BLaER1 (cell line): ENCODE data around the gene ARV1.
"Not testable (repeated sequence)": the region's sequence is repeated elsewhere in the genome, so short reads cannot be mapped to it uniquely, and the experiment has no call there.

ENCODE experiments used
- H3K27ac ChIP-seq: shearing (Covaris generic); formaldehyde crosslinking; 2 replicates; pipeline ENCODE4 v1.8.1; 2022
- H3K27me3 ChIP-seq: shearing (Covaris generic); formaldehyde crosslinking; 2 replicates; pipeline ENCODE4 v1.8.1; 2022
- H3K36me3 ChIP-seq: shearing (Covaris generic); formaldehyde crosslinking; 2 replicates; pipeline ENCODE4 v1.8.1; 2022
- H3K4me1 ChIP-seq: shearing (Covaris generic); formaldehyde crosslinking; 2 replicates; pipeline ENCODE4 v1.8.1; 2022
- H3K4me2 ChIP-seq: shearing (Covaris generic); formaldehyde crosslinking; 2 replicates; pipeline ENCODE4 v1.8.1; 2022
- H3K4me3 ChIP-seq: shearing (Covaris generic); formaldehyde crosslinking; 2 replicates; pipeline ENCODE4 v1.8.1; 2022
- H3K9ac ChIP-seq: shearing (Covaris generic); formaldehyde crosslinking; 2 replicates; pipeline ENCODE4 v1.8.1; 2022
- H3K9me3 ChIP-seq: shearing (Covaris generic); formaldehyde crosslinking; 2 replicates; pipeline ENCODE4 v1.8.1; 2022
- H4K20me1 ChIP-seq: shearing (Covaris generic); formaldehyde crosslinking; 2 replicates; pipeline ENCODE4 v1.8.1; 2022
- Cebpa-rat ChIP-seq: shearing (Covaris generic); IDR thresholded peaks from 2 replicates; pipeline ENCODE4 v1.8.1; 2022

ARV1 gene

GRCh38 chr1:231027136-231027925, 48.4 kb downstream of the ARV1 start:
- Histone ChIP-seq H4K20me1 (peaks cover 33% of the 10 kb centered on the region), H3K4me1 (peaks cover 43% of the 10 kb centered on the region), H3K27me3 (no peaks in the 10 kb centered on the region), H3K27ac (no peak overlapping the region), H3K4me3 (no peak overlapping the region), H3K36me3 (peaks cover 11% of the 10 kb centered on the region; the same call in 1 of the 2 replicates), H3K9ac (no peak overlapping the region), H3K4me2 (peak overlapping the region; percentile 74; the same call in 1 of the 2 replicates), H3K9me3 (no peaks in the 10 kb centered on the region)
- no peak for TF ChIP-seq Cebpa-rat

GRCh38 chr1:231027971-231028370, 49.1 kb downstream of the ARV1 start:
- no peak overlapping the region for H3K4me3 ChIP-seq
- H3K4me1 ChIP-seq, result peaks cover 48% of the 10 kb centered on the region
- H3K27ac ChIP-seq, result no peak overlapping the region
- no peaks in the 10 kb centered on the region for H3K9me3 ChIP-seq
- H3K36me3 ChIP-seq, result peaks cover 7% of the 10 kb centered on the region; the same call in 1 of the 2 replicates
- TF ChIP-seq Cebpa-rat, result no peak
- H4K20me1 ChIP-seq, result peaks cover 39% of the 10 kb centered on the region
- no peaks in the 10 kb centered on the region for H3K27me3 ChIP-seq
- H3K4me2 ChIP-seq, result peak overlapping the region; percentile 74
- H3K9ac ChIP-seq, result no peak overlapping the region

GRCh38 chr1:231028682-231029081, 49.8 kb downstream of the ARV1 start:
- peaks cover 46% of the 10 kb centered on the region for H4K20me1 ChIP-seq

GRCh38 chr1:231029247-231029646, 50.4 kb downstream of the ARV1 start:
- H3K9me3 ChIP-seq, H3K36me3 ChIP-seq, H3K27me3 ChIP-seq, H3K4me3 ChIP-seq, H3K9ac ChIP-seq: not testable (repeated sequence)
- Histone ChIP-seq H3K4me1 (peaks cover 60% of the 10 kb centered on the region), H3K4me2 (peak overlapping the region; percentile 74), H3K27ac (0 out of 2 replicates have a peak overlapping the region, but pooled peaks have one; percentile 32), H4K20me1 (peaks cover 52% of the 10 kb centered on the region)

More at GRCh38 chr1:231028682-231029081, 49.8 kb downstream of the ARV1 start:
- Histone ChIP-seq H3K9me3 (no peaks in the 10 kb centered on the region), H3K4me3 (no peak overlapping the region), H3K9ac (peak overlapping the region; percentile 57; the same call in 1 of the 2 replicates), H3K4me1 (peaks cover 56% of the 10 kb centered on the region), H3K4me2 (peak overlapping the region; percentile 74), H3K27ac (peak overlapping the region; percentile 32; the same call in 1 of the 2 replicates), H3K27me3 (no peaks in the 10 kb centered on the region), H3K36me3 (peaks cover 4% of the 10 kb centered on the region; the same call in 1 of the 2 replicates)
- no peak for TF ChIP-seq Cebpa-rat

GRCh38 chr1:231029841-231030240, 50.9 kb downstream of the ARV1 start:
- Histone ChIP-seq H3K36me3 (peaks cover 4% of the 10 kb centered on the region; the same call in 1 of the 2 replicates), H3K27me3 (no peaks in the 10 kb centered on the region), H3K4me2 (peak overlapping the region; percentile 74), H3K9ac (peak overlapping the region; percentile 35; the same call in 1 of the 2 replicates), H3K27ac (no peak overlapping the region), H3K4me3 (no peak overlapping the region), H3K4me1 (peaks cover 63% of the 10 kb centered on the region), H3K9me3 (no peaks in the 10 kb centered on the region), H4K20me1 (peaks cover 58% of the 10 kb centered on the region)
- no peak for TF ChIP-seq Cebpa-rat

- peaks cover 89% of the 10 kb centered on the region for H4K20me1 ChIP-seq
- TF ChIP-seq Cebpa-rat, result no peak
Observed at GRCh38 chr1:231032963-231033362, 54.1 kb downstream of the ARV1 start.

GRCh38 chr1:231035799-231036198, 56.9 kb downstream of the ARV1 start:
- H4K20me1 ChIP-seq, result peaks cover 83% of the 10 kb centered on the region
- no peak overlapping the region for H3K27ac ChIP-seq
- TF ChIP-seq Cebpa-rat, result no peak
- no peaks in the 10 kb centered on the region for H3K36me3 ChIP-seq
- no peaks in the 10 kb centered on the region for H3K9me3 ChIP-seq
- H3K4me1 ChIP-seq, result peaks cover 70% of the 10 kb centered on the region
- no peak overlapping the region for H3K4me3 ChIP-seq
- H3K27me3 ChIP-seq, result peaks cover 15% of the 10 kb centered on the region
- H3K4me2 ChIP-seq, result peak overlapping the region; percentile 78
- no peak overlapping the region for H3K9ac ChIP-seq

More at GRCh38 chr1:231032963-231033362, 54.1 kb downstream of the ARV1 start:
- Histone ChIP-seq H3K4me3 (no peak overlapping the region), H3K9ac (no peak overlapping the region), H3K4me1 (peaks cover 85% of the 10 kb centered on the region), H3K4me2 (peak overlapping the region; percentile 84), H3K9me3 (no peaks in the 10 kb centered on the region), H3K27ac (no peak overlapping the region), H3K27me3 (no peaks in the 10 kb centered on the region), H3K36me3 (no peaks in the 10 kb centered on the region)

- Histone ChIP-seq H3K9ac (no peak overlapping the region), H3K27me3 (peaks cover 19% of the 10 kb centered on the region), H3K9me3 (no peaks in the 10 kb centered on the region)
Observed at GRCh38 chr1:231036416-231036815, 57.5 kb downstream of the ARV1 start.

GRCh38 chr1:231037585-231038517, 59.0 kb downstream of the ARV1 start:
- Histone ChIP-seq H3K9ac (no peak overlapping the region), H3K4me3 (no peak overlapping the region), H3K4me1 (peaks cover 64% of the 10 kb centered on the region), H3K9me3 (no peaks in the 10 kb centered on the region), H3K36me3 (no peaks in the 10 kb centered on the region), H3K4me2 (peak overlapping the region; percentile 78), H3K27ac (no peak overlapping the region), H4K20me1 (peaks cover 66% of the 10 kb centered on the region), H3K27me3 (peaks cover 19% of the 10 kb centered on the region)
- no peak for TF ChIP-seq Cebpa-rat

More at GRCh38 chr1:231036416-231036815, 57.5 kb downstream of the ARV1 start:
- H3K27ac ChIP-seq, result no peak overlapping the region
- no peak overlapping the region for H3K4me3 ChIP-seq
- peaks cover 77% of the 10 kb centered on the region for H4K20me1 ChIP-seq
- H3K4me1 ChIP-seq, result peaks cover 69% of the 10 kb centered on the region
- no peaks in the 10 kb centered on the region for H3K36me3 ChIP-seq
- peak overlapping the region; percentile 78 for H3K4me2 ChIP-seq
- no peak for TF ChIP-seq Cebpa-rat
